HG02884 (cell line): ENCODE measurements around the gene SLC6A13.
"Not testable (repeated sequence)": the region's sequence is repeated elsewhere in the genome, so short reads cannot be mapped to it uniquely, and the experiment has no call there.

ENCODE experiments used
- ATAC-seq: cut with Tn5 transposase; IDR thresholded peaks from one replicate; pipeline ENCODE4 v1.9.1; 2021; ENCODE audit warnings: mild to moderate bottlenecking, moderate library complexity; ENCODE audit not compliant: unreplicated experiment

The SLC6A13 gene

GRCh38 chr12:218221-218620, 44.4 kb downstream of the SLC6A13 start:
- no peak for ATAC-seq

- not testable (repeated sequence) for ATAC-seq
Observed at GRCh38 chr12:217029-217428, 45.6 kb downstream of the SLC6A13 start.

GRCh38 chr12:215116-215515, 47.5 kb downstream of the SLC6A13 start:
- no peak for ATAC-seq

GRCh38 chr12:214003-214741, 48.5 kb downstream of the SLC6A13 start, which contains the start of gene SLC6A12:
SLC6A12 (minus strand) TSS chr12:214157; CDS start chr12:209986, 4,171 bp downstream.
- no peak for ATAC-seq

- no peak for ATAC-seq
Observed at GRCh38 chr12:213527-213932, 49.1 kb downstream of the SLC6A13 start.

- ATAC-seq, result no peak
Observed at GRCh38 chr12:212715-213526, 49.7 kb downstream of the SLC6A13 start.

GRCh38 chr12:212415-212714, 50.3 kb downstream of the SLC6A13 start:
- no peak for ATAC-seq

GRCh38 chr12:211639-212414, 50.8 kb downstream of the SLC6A13 start:
- no peak for ATAC-seq

GRCh38 chr12:211142-211465, 51.5 kb downstream of the SLC6A13 start:
- ATAC-seq, result no peak

GRCh38 chr12:210277-211141, 52.1 kb downstream of the SLC6A13 start:
- no peak for ATAC-seq

- ATAC-seq, result no peak
Observed at GRCh38 chr12:209851-210250, 52.8 kb downstream of the SLC6A13 start.

- ATAC-seq, result no peak
Observed at GRCh38 chr12:209246-209645, 53.4 kb downstream of the SLC6A13 start.

GRCh38 chr12:208813-209212, 53.8 kb downstream of the SLC6A13 start:
- ATAC-seq, result no peak

GRCh38 chr12:207804-208203, 54.8 kb downstream of the SLC6A13 start:
- ATAC-seq, result no peak

- no peak for ATAC-seq
Observed at GRCh38 chr12:206746-207440, 55.7 kb downstream of the SLC6A13 start.

GRCh38 chr12:205026-205425, 57.6 kb downstream of the SLC6A13 start:
- ATAC-seq, result no peak

GRCh38 chr12:204261-204678, 58.4 kb downstream of the SLC6A13 start:
- no peak for ATAC-seq

- no peak for ATAC-seq
Observed at GRCh38 chr12:203462-204260, 59.0 kb downstream of the SLC6A13 start.

- ATAC-seq, result no peak
Observed at GRCh38 chr12:203074-203461, 59.6 kb downstream of the SLC6A13 start.
